Placental pericyte (primary cell): ENCODE results near the gene PPT2. TPM values are rescaled to one million over a fixed set of nuclear protein-coding genes. Genes with fewer than 3 reads are reported as not detected.

Source experiments
- small RNA-seq: library from RNA; depleted of rRNA; stranded (forward); fragments of <200 nt; gene quantifications from one replicate; pipeline ENCODE3, GENCODE V24; 2012; ENCODE audit warnings: low replicate concordance
- total RNA-seq: library from RNA; depleted of rRNA; stranded (reverse); fragments of >200 nt; gene quantifications from 2 replicates; pipeline ENCODE4 v1.2.3, GENCODE V29; 2012

The PPT2 gene
- total RNA-seq: 25.8 and 46.8 TPM in 2 replicates

GRCh38 chr6:32153564-32154513 is at the start of gene PPT2:
PPT2 (plus strand) TSS chr6:32154141; CDS start chr6:32154595, 454 bp downstream.

GRCh38 chr6:32109114-32109764 is 44.7 kb upstream of the PPT2 start, which contains the start of gene TNXB:
TNXB (minus strand) TSS chr6:32109338; CDS start chr6:32098198, 11,140 bp downstream.

GRCh38 chr6:32127717-32128592 is 26.0 kb upstream of the PPT2 start, which contains the start of gene ATF6B:
ATF6B (minus strand) TSS chr6:32128246; CDS start chr6:32128207, 39 bp downstream.

GRCh38 chr6:32151863-32152768 is 1.8 kb upstream of the PPT2 start, which contains the start of gene PRRT1:
PRRT1 (minus strand) TSS chr6:32151939; CDS start chr6:32151827, 112 bp downstream.

GRCh38 chr6:32164295-32164694 is 10.4 kb downstream of the PPT2 start, which contains the start of gene EGFL8:
EGFL8 (plus strand) TSS chr6:32164595; CDS start chr6:32166166, 1,571 bp downstream.

GRCh38 chr6:32175711-32176475 is 22.0 kb downstream of the PPT2 start, which contains the start of gene AGPAT1:
AGPAT1 (minus strand) TSS chr6:32176084; CDS start chr6:32171496, 4,588 bp downstream.

GRCh38 chr6:32177788-32178546 is 24.0 kb downstream of the PPT2 start, which contains the start of gene RNF5:
RNF5 (plus strand) TSS chr6:32178405; CDS start chr6:32178512, 107 bp downstream.

GRCh38 chr6:32184084-32184640 is 30.2 kb downstream of the PPT2 start, which contains the start of gene AGER:
AGER (minus strand) TSS chr6:32184253; CDS start chr6:32184222, 31 bp downstream.

GRCh38 chr6:32190054-32190851 is 36.3 kb downstream of the PPT2 start, which contains the start of gene PBX2:
PBX2 (minus strand) TSS chr6:32190202; CDS start chr6:32189915, 287 bp downstream.

GRCh38 chr6:32192608-32193039 is 38.7 kb downstream of the PPT2 start, which contains the start of gene GPSM3:
GPSM3 (minus strand) TSS chr6:32192643; CDS start chr6:32192513, 130 bp downstream.

Small RNAs within 50 kb of the gene (small RNA-seq; reads per million reads assigned to genes)
- gene AL662884.1: not detected
- gene MIR6833: not detected

Other genes with a start within 250 kb of the PPT2 start
- gene C2, start 226.4 kb upstream of the PPT2 start, total RNA-seq: 0.29 and 14.2 TPM in 2 replicates
- 2.3 and 62.8 TPM in 2 replicates for gene CFB, start 208.0 kb upstream of the PPT2 start, total RNA-seq
- gene NELFE, start 195.2 kb upstream of the PPT2 start, total RNA-seq: 125 and 137 TPM in 2 replicates
- gene SKIC2, start 195.0 kb upstream of the PPT2 start, total RNA-seq: 51.0 and 70.0 TPM in 2 replicates
- 17.3 and 31.7 TPM in 2 replicates for gene DXO, start 182.0 kb upstream of the PPT2 start, total RNA-seq
- 1.7 and 10.3 TPM in 2 replicates for gene C4A, start 172.1 kb upstream of the PPT2 start, total RNA-seq
- gene C4B, start 139.3 kb upstream of the PPT2 start, total RNA-seq: 1.4 and 6.3 TPM in 2 replicates
- gene CYP21A2, start 115.7 kb upstream of the PPT2 start, total RNA-seq: not detected in 2 replicates
- gene TNXB, start 44.8 kb upstream of the PPT2 start, total RNA-seq: 3.0 and 81.8 TPM in 2 replicates
- 28.8 and 39.2 TPM in 2 replicates for gene ATF6B, start 25.9 kb upstream of the PPT2 start, total RNA-seq
- 5.9 and 6.4 TPM in 2 replicates for gene FKBPL, start 23.9 kb upstream of the PPT2 start, total RNA-seq
- 0.29 and 0.44 TPM in 2 replicates for gene PRRT1, start 2.2 kb upstream of the PPT2 start, total RNA-seq
- 0.44 and 0.86 TPM in 2 replicates for gene EGFL8, start 10.5 kb downstream of the PPT2 start, total RNA-seq
- gene AGPAT1, start 21.9 kb downstream of the PPT2 start, total RNA-seq: 43.3 and 48.4 TPM in 2 replicates
- 24.3 and 35.6 TPM in 2 replicates for gene RNF5, start 24.3 kb downstream of the PPT2 start, total RNA-seq
- 0.29 and 0.66 TPM in 2 replicates for gene AGER, start 30.1 kb downstream of the PPT2 start, total RNA-seq
- 51.4 and 57.8 TPM in 2 replicates for gene PBX2, start 36.1 kb downstream of the PPT2 start, total RNA-seq
- gene GPSM3, start 38.5 kb downstream of the PPT2 start, total RNA-seq: 5.5 and 10.9 TPM in 2 replicates
- 0.44 and 1.1 TPM in 2 replicates for gene NOTCH4, start 69.9 kb downstream of the PPT2 start, total RNA-seq
- gene TSBP1, start 217.8 kb downstream of the PPT2 start, total RNA-seq: not detected in 2 replicates